ENCODE data around the gene UCN3.

The UCN3 gene

GRCh38 chr10:5418584-5418983 is 53.8 kb downstream of the UCN3 start:
- no peak for DNase-seq (ENCODE audit: extremely low read depth, low read depth)
- TF ChIP-seq, protein P1, sequence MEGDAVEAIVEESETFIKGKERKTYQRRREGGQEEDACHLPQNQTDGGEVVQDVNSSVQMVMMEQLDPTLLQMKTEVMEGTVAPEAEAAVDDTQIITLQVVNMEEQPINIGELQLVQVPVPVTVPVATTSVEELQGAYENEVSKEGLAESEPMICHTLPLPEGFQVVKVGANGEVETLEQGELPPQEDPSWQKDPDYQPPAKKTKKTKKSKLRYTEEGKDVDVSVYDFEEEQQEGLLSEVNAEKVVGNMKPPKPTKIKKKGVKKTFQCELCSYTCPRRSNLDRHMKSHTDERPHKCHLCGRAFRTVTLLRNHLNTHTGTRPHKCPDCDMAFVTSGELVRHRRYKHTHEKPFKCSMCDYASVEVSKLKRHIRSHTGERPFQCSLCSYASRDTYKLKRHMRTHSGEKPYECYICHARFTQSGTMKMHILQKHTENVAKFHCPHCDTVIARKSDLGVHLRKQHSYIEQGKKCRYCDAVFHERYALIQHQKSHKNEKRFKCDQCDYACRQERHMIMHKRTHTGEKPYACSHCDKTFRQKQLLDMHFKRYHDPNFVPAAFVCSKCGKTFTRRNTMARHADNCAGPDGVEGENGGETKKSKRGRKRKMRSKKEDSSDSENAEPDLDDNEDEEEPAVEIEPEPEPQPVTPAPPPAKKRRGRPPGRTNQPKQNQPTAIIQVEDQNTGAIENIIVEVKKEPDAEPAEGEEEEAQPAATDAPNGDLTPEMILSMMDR (IDR thresholded peaks at IDR 0.05; ENCODE audit: low read depth, low read length) = no peak

DNA sequence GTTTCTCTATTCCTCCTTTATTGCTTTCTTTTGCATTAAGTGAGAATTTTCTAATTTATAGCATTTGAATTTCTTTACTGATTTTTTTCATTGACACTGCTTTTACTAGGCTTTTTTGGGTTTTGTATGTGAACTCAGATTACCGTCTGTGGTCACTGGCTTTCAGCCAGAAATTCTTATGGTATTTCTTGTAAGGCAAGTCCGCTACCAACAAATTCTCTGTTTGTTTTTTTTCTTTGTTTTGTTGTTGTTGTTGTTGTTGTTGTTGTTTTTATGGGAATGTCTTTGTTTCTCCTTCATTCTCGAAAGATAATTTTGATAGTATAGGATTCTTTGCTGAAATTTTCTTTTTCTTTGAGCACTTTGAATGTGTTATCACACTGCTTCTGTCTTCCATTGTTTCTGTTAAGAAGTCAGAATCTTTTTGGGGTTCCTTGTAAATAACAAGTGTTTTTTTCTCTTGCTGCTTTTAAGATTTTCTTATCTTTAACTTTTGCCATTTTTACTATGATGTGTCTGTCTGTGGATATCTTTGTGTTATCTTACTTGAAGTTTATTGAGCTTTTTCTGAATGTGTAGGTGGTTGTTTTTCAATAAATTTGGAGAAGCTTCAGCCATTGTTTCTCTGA is 54.8 kb downstream of the UCN3 start:
- no peak for DNase-seq (ENCODE audit: extremely low read depth, low read depth)
- TF ChIP-seq, protein P1 (IDR thresholded peaks at IDR 0.05; ENCODE audit: low read depth, low read length) = no peak

GRCh38 chr10:5423771-5424170 is 59.0 kb downstream of the UCN3 start:
- TF ChIP-seq, protein P1 (IDR thresholded peaks at IDR 0.05; ENCODE audit: low read depth, low read length) = no peak
- no peak for DNase-seq (ENCODE audit: extremely low read depth, low read depth)

All from AG09319 (cell line).